Karpas-422 (cell line): ENCODE data around the gene TRIM50. TPM values are rescaled to one million over a fixed set of nuclear protein-coding genes. Genes with fewer than 3 reads are reported as not detected.

Source experiments
- DNase-seq: peaks from one replicate; pipeline ENCODE4 v3.0.0-alpha.2; 2015
- H2AFZ ChIP-seq: fragments of 200-600 bp; sonication (generic); 2 replicates; pipeline ENCODE4 v1.6.1; 2014; ENCODE audit warnings: antibody characterized with exemption, low read length, mixed read lengths
- H3K27ac ChIP-seq: fragments of 200-600 bp; sonication (generic); 2 replicates; pipeline ENCODE4 v1.5.1; 2014; ENCODE audit warnings: mild to moderate bottlenecking, low read length, moderate library complexity
- H3K27me3 ChIP-seq: fragments of 200-600 bp; sonication (generic); 2 replicates; pipeline ENCODE4 v1.6.1; 2014; ENCODE audit warnings: low read length, mixed read lengths
- H3K36me3 ChIP-seq: fragments of 200-600 bp; sonication (generic); 2 replicates; pipeline ENCODE4 v1.6.1; 2014; ENCODE audit warnings: low read length, mixed read lengths; ENCODE audit not compliant: insufficient read depth
- H3K4me1 ChIP-seq: fragments of 200-600 bp; sonication (generic); 2 replicates; pipeline ENCODE4 v1.6.1; 2014; ENCODE audit warnings: mild to moderate bottlenecking, low read length, mixed read lengths
- H3K4me2 ChIP-seq: fragments of 200-600 bp; sonication (generic); 2 replicates; pipeline ENCODE4 v1.6.1; 2014; ENCODE audit warnings: low read length, low read depth, mild to moderate bottlenecking; ENCODE audit not compliant: poor library complexity, severe bottlenecking
- H3K4me3 ChIP-seq: fragments of 200-600 bp; sonication (generic); 2 replicates; pipeline ENCODE4 v1.5.1; 2014; ENCODE audit warnings: mild to moderate bottlenecking, antibody characterized with exemption, low read length, mixed read lengths
- H3K79me2 ChIP-seq: fragments of 200-600 bp; sonication (generic); 2 replicates; pipeline ENCODE4 v1.6.1; 2014; ENCODE audit warnings: mild to moderate bottlenecking, low read length, mixed read lengths
- H3K9ac ChIP-seq: fragments of 200-600 bp; sonication (generic); 2 replicates; pipeline ENCODE4 v1.6.0; 2014; ENCODE audit warnings: low read length
- H3K9me2 ChIP-seq: fragments of 200-600 bp; sonication (generic), shearing (Covaris generic); replicated peaks from 2 replicates; pipeline ENCODE4 v1.6.0; 2014; ENCODE audit warnings: mild to moderate bottlenecking, low read length, moderate library complexity; ENCODE audit not compliant: insufficient read depth
- H3K9me3 ChIP-seq: fragments of 300-700, 200-600 bp; sonication (generic); 2 replicates; pipeline ENCODE4 v1.6.1; 2014; ENCODE audit warnings: low read length, mixed read lengths
- H4K20me1 ChIP-seq: fragments of 200-600 bp; sonication (generic); 2 replicates; pipeline ENCODE4 v1.6.1; 2014; ENCODE audit warnings: mild to moderate bottlenecking, antibody characterized with exemption, low read length, low read depth; ENCODE audit not compliant: insufficient read depth
- total RNA-seq: library from RNA; depleted of rRNA; stranded (reverse); fragments of >200 nt; shearing (Covaris generic); gene quantifications from 2 replicates; pipeline ENCODE4 v1.2.3, GENCODE V29; 2014; ENCODE audit warnings: low replicate concordance

The TRIM50 gene
- total RNA-seq, 1 experiment from 2014 or later: not detected

DNA sequence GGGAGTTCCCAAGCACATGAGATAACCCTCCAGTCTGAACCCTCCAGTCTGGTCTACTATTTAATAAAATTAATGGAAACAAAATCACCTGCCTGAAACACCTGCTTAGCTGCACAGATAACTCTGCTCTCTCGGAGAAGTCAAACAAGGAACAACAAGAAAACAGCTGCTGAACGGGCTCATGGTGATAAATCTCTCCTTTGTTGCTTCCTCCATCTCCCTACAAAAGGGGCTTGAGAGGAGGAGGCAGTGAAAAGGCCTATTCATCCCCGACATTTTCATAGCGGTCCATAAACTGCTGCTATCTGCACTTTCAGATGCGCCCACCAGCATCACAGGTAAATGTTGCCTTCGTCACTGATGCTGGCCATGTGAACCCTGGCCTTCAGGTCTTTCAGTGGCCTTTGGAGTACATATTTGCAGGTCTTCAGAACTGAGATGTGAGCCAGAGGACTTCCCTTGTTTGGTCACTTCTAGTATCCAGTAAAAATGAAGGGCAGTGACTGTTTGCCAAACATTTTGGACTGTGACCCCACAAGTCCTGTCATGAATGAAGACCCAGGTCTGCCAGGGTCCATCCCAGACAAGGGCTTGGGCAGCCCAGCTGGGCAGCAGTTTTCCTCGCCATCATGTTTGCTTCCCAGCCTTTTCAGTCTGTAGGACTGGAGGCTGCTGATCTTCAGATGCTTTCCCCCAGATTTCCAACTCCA is 15.9 kb upstream of the TRIM50 start:
- Histone ChIP-seq H3K36me3 (no peaks in the 10 kb centered on the region), H3K9ac (no peak overlapping the region)

DNA sequence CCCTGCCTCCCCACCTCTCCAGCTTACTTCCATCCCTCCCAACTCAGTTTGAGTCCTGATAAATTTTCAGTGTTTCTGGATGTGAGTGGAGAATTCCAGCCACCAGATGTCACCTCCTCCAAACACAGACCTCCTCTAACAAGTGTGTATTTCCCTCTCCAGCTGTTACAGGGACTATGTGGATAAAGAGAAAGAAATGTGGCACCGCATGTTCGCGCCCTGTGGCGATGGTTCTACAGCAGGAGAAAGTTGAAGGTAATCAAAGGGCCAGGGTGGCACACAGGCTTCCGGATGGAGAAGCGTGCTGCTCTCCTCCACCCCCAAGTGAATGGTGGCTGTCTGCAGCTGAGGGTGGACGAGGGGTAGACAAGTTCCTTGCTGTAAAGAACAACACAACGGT is 14.8 kb upstream of the TRIM50 start:
- H3K9me2 ChIP-seq: no peaks in the 10 kb centered on the region
- H3K4me1 ChIP-seq: peaks cover 7% of the 10 kb centered on the region
- DNase-seq: no peak
- H3K9ac ChIP-seq: no peak overlapping the region
- no peak overlapping the region for H3K27ac ChIP-seq
- no peaks in the 10 kb centered on the region for H3K27me3 ChIP-seq
- no peaks in the 10 kb centered on the region for H4K20me1 ChIP-seq
- H2AFZ ChIP-seq: no peak overlapping the region
- H3K79me2 ChIP-seq: no peaks in the 10 kb centered on the region
- no peak overlapping the region for H3K4me3 ChIP-seq
- H3K36me3 ChIP-seq: no peaks in the 10 kb centered on the region
- H3K4me2 ChIP-seq: no peak overlapping the region
- H3K9me3 ChIP-seq: no peaks in the 10 kb centered on the region

More for the DNA sequence above, 15.9 kb upstream of the TRIM50 start:
- Histone ChIP-seq H4K20me1 (no peaks in the 10 kb centered on the region), H3K9me3 (no peaks in the 10 kb centered on the region), H3K9me2 (no peaks in the 10 kb centered on the region), H3K27ac (no peak overlapping the region), H3K4me3 (no peak overlapping the region), H3K4me2 (no peak overlapping the region), H3K79me2 (no peaks in the 10 kb centered on the region), H2AFZ (no peak overlapping the region), H3K27me3 (no peaks in the 10 kb centered on the region), H3K4me1 (peaks cover 1% of the 10 kb centered on the region; the same call in 1 of the 2 replicates)
- no peak for DNase-seq

DNA sequence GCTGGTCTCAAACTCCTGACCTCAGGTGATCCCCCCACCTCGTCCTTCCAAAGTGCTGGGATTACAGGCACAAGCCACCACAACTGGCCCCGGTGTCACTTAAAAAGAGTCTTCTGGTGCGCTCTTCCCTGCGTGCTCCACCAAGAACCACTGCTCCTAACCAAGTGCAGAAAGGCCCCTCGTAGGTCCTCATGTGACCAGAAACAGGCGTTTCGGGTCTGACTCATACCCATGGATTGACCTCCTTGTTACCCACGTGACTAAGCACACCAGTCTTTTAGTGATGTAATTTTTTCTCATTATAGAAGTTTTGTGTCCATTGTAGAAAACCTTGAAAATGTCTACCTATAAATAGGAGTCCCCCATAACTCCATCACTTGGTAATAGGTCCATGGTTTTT is 14.0 kb upstream of the TRIM50 start:
- Histone ChIP-seq H3K27ac (no peak overlapping the region), H3K4me3 (no peak overlapping the region), H3K4me1 (peaks cover 7% of the 10 kb centered on the region), H3K79me2 (no peaks in the 10 kb centered on the region), H3K27me3 (no peaks in the 10 kb centered on the region), H3K9me2 (no peaks in the 10 kb centered on the region), H3K9me3 (no peaks in the 10 kb centered on the region), H3K4me2 (no peak overlapping the region), H4K20me1 (no peaks in the 10 kb centered on the region), H2AFZ (no peak overlapping the region), H3K36me3 (no peaks in the 10 kb centered on the region), H3K9ac (no peak overlapping the region)
- DNase-seq: no peak

DNA sequence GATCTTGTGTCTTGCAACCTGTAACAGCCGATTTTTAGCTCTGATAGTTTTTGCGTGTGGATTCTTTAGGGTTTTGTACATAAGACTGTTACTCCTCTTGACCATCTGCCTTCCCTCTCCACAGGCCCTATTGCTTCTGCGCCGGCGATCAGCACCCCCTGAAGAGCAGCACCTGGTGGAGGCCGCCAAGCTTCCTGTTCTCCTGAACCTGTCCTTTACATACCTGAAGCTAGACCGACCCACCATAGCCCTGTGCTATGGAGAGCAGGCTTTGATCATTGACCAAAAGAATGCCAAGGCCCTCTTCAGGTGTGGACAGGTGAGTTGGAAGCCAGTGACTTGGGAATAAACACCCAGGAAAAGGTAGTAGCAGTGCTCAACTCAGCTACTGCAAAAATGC is 12.6 kb upstream of the TRIM50 start:
- no peak overlapping the region for H3K9ac ChIP-seq
- no peaks in the 10 kb centered on the region for H3K36me3 ChIP-seq
- no peaks in the 10 kb centered on the region for H3K27me3 ChIP-seq
- no peak overlapping the region for H3K27ac ChIP-seq
- no peak overlapping the region for H3K4me3 ChIP-seq
- H3K79me2 ChIP-seq: no peaks in the 10 kb centered on the region
- no peak overlapping the region for H2AFZ ChIP-seq
- no peaks in the 10 kb centered on the region for H3K9me3 ChIP-seq
- H3K9me2 ChIP-seq: no peaks in the 10 kb centered on the region
- no peak for DNase-seq
- H3K4me2 ChIP-seq: no peak overlapping the region
- peaks cover 7% of the 10 kb centered on the region for H3K4me1 ChIP-seq
- H4K20me1 ChIP-seq: no peaks in the 10 kb centered on the region

DNA sequence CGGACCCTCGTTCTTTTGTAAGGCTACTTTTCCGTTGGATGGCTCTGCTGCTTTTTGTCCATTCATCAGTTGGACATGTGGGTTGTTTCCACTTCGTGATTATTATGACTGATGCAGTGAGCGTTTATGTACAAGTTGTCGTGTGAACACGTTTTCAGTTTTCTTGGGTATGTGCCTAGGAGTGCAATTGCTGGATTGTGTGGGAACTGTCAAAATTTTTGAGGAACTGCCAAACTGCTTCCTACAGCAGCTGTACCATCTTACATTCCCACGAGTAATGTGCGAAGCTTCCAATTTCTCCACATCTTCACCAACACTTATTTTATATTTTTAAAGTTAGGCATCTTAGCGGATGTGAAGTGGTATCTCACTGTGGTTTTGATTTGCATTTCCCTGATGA is 10.4 kb upstream of the TRIM50 start:
- no peaks in the 10 kb centered on the region for H4K20me1 ChIP-seq
- no peak overlapping the region for H3K9ac ChIP-seq
- no peak overlapping the region for H3K4me2 ChIP-seq
- H3K9me2 ChIP-seq: no peaks in the 10 kb centered on the region
- H3K27me3 ChIP-seq: no peaks in the 10 kb centered on the region
- no peaks in the 10 kb centered on the region for H3K9me3 ChIP-seq
- no peak overlapping the region for H3K27ac ChIP-seq
- H3K4me3 ChIP-seq: no peak overlapping the region
- no peaks in the 10 kb centered on the region for H3K36me3 ChIP-seq
- no peak for DNase-seq
- H2AFZ ChIP-seq: no peak overlapping the region
- H3K79me2 ChIP-seq: no peaks in the 10 kb centered on the region
- H3K4me1 ChIP-seq: peaks cover 7% of the 10 kb centered on the region

DNA sequence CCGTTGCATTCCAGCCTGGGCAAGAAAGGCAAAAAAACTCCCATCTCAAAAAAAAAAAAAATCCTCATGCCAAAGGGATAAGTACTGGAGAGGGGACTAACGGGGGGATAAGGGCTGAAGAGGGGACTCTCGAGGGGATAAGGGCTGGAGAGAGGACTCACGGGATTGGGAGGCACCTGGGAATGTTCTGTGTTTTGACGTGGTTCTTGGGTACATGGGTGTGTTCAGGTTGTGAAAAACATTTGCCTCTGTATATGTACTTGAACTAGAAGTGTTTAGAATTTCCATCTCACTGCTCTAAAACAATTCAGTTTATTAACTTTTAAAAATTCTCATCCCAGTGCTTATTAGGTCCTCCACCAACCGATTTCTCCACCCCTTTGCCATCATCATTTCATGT is 4.6 kb upstream of the TRIM50 start:
- Histone ChIP-seq H3K4me3 (no peak overlapping the region), H3K36me3 (no peaks in the 10 kb centered on the region), H3K9ac (no peak overlapping the region), H3K9me2 (no peaks in the 10 kb centered on the region), H3K4me2 (no peak overlapping the region), H3K27me3 (no peaks in the 10 kb centered on the region), H3K9me3 (no peaks in the 10 kb centered on the region), H4K20me1 (no peaks in the 10 kb centered on the region), H3K27ac (no peak overlapping the region), H3K79me2 (no peaks in the 10 kb centered on the region), H2AFZ (no peak overlapping the region), H3K4me1 (no peaks in the 10 kb centered on the region)
- no peak for DNase-seq

DNA sequence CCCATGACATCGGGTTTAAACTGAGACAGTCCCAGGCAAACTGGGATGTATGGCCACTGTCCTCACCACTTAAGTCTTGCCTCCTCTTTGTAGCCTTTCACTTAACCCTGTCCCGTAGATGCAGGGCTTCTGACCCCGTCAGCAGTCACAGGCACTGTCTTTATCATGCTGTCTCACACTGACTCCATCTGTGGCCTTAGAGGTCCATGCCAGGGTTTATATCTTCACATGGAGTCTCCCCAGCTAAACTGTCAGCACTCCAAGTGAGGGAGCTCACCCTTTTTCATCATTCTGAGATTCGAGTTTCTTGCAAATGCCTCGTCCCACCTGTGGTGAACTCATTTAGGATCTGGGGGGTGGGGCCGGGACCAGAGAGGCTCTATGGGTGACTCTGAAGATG is 2.9 kb upstream of the TRIM50 start:
- no peaks in the 10 kb centered on the region for H3K9me3 ChIP-seq
- no peak overlapping the region for H3K27ac ChIP-seq
- no peaks in the 10 kb centered on the region for H3K79me2 ChIP-seq
- no peak overlapping the region for H3K4me3 ChIP-seq
- no peaks in the 10 kb centered on the region for H3K4me1 ChIP-seq
- DNase-seq: no peak
- H3K9ac ChIP-seq: no peak overlapping the region
- no peak overlapping the region for H3K4me2 ChIP-seq
- H4K20me1 ChIP-seq: no peaks in the 10 kb centered on the region
- no peaks in the 10 kb centered on the region for H3K36me3 ChIP-seq
- no peak overlapping the region for H2AFZ ChIP-seq
- no peaks in the 10 kb centered on the region for H3K9me2 ChIP-seq
- no peaks in the 10 kb centered on the region for H3K27me3 ChIP-seq

DNA sequence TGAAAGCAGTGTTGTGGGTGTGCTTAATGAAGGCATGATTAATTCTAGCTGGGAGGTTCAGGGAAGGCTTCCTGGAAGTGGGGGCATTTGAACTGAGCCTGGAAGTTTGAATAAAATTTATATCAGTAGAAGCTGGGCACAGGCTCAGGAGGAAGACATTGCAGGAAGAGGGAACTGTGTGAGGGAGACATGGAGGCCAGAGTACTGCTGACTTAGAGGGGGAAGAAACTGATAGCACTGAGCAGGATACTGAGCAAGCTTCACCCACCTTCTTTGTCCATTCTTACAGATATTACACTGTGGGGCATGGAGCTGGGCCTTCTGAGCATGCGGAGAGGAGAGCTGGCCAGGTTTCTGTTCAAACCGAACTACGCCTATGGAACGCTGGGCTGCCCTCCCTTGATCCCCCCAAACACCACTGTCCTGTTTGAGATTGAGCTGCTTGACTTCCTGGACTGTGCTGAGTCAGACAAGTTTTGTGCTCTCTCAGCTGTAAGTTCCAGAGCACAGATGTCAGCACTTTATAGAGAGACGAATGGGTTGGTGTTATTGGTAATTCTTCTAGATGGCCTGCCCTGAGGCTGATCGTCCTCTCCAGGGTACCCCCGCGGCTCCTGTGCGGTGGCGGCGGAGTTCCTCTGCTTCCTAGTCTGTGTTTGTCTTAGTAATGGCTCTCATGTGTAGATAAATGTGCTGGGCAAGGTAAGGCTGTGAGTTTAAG is 2.1 kb upstream of the TRIM50 start:
- no peak overlapping the region for H2AFZ ChIP-seq
- no peaks in the 10 kb centered on the region for H3K9me2 ChIP-seq
- no peak overlapping the region for H3K9ac ChIP-seq
- no peaks in the 10 kb centered on the region for H3K9me3 ChIP-seq
- no peak overlapping the region for H3K4me3 ChIP-seq
- H3K36me3 ChIP-seq: no peaks in the 10 kb centered on the region
- H3K4me2 ChIP-seq: no peak overlapping the region
- no peaks in the 10 kb centered on the region for H3K4me1 ChIP-seq
- no peak overlapping the region for H3K27ac ChIP-seq
- no peaks in the 10 kb centered on the region for H3K27me3 ChIP-seq
- DNase-seq: no peak
- no peaks in the 10 kb centered on the region for H3K79me2 ChIP-seq
- H4K20me1 ChIP-seq: no peaks in the 10 kb centered on the region
